Measurements from ENCODE around the gene RELN. TPM values are rescaled to one million over a fixed set of nuclear protein-coding genes. Genes with fewer than 3 reads are reported as not detected.
A peak's percentile ranks its signal among the peaks of the same experiment; 100 is the strongest.

RELN gene
- total RNA-seq, 1 donor, result under 0.01 TPM

DNA sequence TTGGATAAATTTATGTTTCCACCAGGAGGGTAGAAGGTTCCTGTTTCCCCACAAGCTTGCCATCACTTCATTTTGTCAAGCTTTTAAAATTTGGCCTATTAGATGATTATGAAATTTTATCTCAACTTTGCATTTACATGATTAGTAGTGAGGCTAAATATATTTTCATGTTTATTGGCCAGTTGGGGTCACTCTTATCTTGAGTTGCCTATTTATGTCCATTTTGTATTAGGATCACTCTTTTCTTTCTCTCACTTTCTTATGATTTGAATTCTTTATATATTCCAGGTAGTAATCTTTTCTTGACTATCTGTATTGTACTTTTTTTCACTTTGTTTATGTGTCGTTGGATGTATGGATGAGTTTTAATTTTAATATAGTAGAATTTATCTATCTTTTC lies 324.9 kb downstream of the RELN start:
- no peak for DNase-seq (ENCODE audit: low read depth)
- TF ChIP-seq, protein P1, sequence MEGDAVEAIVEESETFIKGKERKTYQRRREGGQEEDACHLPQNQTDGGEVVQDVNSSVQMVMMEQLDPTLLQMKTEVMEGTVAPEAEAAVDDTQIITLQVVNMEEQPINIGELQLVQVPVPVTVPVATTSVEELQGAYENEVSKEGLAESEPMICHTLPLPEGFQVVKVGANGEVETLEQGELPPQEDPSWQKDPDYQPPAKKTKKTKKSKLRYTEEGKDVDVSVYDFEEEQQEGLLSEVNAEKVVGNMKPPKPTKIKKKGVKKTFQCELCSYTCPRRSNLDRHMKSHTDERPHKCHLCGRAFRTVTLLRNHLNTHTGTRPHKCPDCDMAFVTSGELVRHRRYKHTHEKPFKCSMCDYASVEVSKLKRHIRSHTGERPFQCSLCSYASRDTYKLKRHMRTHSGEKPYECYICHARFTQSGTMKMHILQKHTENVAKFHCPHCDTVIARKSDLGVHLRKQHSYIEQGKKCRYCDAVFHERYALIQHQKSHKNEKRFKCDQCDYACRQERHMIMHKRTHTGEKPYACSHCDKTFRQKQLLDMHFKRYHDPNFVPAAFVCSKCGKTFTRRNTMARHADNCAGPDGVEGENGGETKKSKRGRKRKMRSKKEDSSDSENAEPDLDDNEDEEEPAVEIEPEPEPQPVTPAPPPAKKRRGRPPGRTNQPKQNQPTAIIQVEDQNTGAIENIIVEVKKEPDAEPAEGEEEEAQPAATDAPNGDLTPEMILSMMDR (IDR thresholded peaks at IDR 0.05; ENCODE audit: insufficient read depth, low read depth, low read length), result no peak

DNA sequence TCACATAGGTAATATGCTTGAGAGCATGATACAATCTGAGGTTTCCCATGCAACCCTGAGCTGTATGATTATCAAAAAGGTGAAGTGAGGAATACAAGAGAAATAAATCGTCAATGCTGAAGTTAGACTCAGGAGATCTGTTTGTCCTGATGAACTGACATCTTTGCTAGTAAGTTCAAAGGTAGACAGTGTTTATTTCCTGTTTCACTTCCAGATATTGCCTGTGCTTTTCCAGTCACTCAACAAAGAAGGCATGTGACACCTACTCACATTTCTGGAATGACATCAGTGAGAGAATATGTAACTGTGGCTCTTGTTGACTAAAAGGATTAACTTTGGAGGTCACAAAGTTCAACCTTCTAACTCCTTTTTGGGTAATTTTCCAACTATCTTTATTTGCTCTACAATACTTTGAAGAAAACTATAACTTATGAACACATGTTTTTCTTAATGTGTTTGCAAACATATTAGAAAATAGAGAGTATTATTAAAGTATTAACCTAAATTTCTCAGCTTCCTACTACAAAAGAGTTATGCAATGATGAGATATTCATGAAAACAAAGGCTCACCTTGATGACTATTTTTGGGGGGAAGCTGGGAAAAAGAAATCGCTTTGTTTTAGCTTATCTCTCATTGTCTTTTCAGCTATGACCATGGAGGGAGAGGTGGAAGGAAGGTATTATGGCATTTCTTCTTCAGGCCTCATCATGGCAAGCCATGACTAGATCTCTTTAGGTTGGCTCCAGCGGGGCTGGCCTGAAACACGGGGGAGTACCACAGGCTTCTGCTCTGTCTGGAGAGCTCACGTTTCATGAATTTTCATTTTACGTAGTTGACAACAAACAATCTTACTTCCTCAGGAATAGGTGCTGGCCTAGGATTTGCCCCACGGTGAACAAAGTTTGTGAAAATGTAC lies 328.7 kb downstream of the RELN start:
- TF ChIP-seq, protein P1 (IDR thresholded peaks at IDR 0.05; ENCODE audit: insufficient read depth, low read depth, low read length), result no peak
- peak; percentile 54 for DNase-seq (ENCODE audit: low read depth)

More for the DNA sequence above, 324.9 kb downstream of the RELN start:
- H3K4me3 ChIP-seq (ENCODE audit: low read depth, low read length), result no peak overlapping the region

DNA sequence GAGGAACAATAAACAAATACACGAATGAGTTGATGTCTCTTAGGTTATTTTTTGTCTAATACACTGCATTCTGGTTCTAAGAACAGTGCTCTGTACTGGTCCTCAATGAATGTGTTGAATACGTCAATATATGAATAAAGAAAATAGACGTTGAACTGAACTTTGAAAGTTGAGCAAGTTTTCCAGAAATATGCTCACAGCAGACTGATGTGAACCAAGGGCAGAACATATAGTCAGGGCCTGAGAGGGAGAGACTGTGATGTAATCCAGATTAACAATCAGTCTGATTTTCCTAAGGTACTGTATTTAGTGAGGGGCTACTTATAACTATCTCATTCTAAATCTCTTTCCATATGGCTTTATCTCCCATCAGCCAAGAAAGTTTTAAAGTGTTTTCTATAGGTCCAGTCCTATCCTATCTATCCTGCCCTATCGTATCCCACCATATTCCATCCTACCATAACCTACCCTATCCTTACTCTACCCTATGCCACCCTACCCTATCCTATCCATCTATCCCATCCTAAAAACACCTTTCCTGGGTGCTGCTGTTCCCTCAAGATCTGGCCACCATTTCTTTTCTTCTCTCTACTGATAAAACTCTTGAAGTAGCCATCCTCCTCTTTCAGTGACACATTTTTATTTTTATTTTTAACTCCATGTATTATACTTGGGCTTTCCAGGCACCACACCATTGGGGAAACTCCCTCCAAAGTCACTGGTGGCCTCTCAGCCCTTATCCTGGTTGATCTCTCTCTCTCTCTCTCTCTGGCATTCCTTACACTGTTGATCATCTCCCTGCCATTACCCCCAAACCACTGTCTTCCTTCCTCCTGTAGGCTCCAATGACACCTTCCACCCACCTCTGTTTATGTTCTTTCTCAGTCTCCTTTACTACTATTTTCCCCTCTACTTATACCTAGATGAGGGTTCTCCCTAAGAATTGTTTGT lies 331.1 kb downstream of the RELN start:
- no peak for DNase-seq (ENCODE audit: low read depth)
- TF ChIP-seq, protein P1 (IDR thresholded peaks at IDR 0.05; ENCODE audit: insufficient read depth, low read depth, low read length), result no peak
- H3K4me3 ChIP-seq (ENCODE audit: low read depth, low read length), result no peak overlapping the region

More for the DNA sequence above, 328.7 kb downstream of the RELN start:
- H3K4me3 ChIP-seq (ENCODE audit: low read depth, low read length), result no peak overlapping the region

DNA sequence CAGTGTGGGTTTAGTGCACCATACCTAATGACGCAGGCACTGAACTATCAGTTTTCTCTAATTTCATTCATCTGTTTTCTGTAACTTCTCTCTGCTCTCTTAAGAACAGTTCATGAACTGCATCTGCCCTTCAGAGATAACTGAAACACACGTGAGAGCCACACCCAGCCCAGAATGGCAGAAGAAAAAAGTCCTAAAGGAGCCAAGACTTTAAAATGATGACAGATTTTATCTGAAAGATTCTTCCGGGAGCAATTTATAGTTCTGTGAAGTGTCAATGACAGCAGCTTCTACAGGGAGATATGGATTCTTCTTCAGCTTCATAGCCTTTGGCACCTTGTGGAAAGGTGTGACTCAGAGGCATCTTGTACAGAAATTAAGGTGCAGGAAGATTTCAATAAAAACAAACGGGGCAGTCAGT lies 332.0 kb downstream of the RELN start:
- no peak for DNase-seq (ENCODE audit: low read depth)
- TF ChIP-seq, protein P1 (IDR thresholded peaks at IDR 0.05; ENCODE audit: insufficient read depth, low read depth, low read length), result no peak
- H3K4me3 ChIP-seq (ENCODE audit: low read depth, low read length), result no peak overlapping the region

DNA sequence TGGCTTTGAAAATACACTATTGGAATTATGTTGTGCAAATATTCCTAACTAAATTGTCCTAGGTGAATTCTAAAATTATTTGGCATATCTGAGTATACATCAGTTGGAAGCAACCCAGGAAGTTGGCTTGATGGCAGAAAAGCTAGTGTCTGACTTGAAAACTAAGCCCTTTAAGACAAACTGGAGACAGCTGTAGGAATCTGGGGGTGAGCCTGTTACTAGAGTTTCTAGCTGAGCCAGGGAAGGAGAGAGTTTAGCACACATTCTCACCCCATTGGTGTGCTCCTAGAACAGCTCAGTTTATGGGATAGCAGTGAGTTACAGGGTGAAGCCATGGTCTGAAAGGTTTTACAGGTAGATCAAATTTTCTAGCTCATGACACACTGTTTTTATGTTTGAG lies 333.2 kb downstream of the RELN start:
- TF ChIP-seq, protein P1 (IDR thresholded peaks at IDR 0.05; ENCODE audit: insufficient read depth, low read depth, low read length), result no peak
- H3K4me3 ChIP-seq (ENCODE audit: low read depth, low read length), result no peak overlapping the region
- DNase-seq (ENCODE audit: low read depth), result no peak

DNA sequence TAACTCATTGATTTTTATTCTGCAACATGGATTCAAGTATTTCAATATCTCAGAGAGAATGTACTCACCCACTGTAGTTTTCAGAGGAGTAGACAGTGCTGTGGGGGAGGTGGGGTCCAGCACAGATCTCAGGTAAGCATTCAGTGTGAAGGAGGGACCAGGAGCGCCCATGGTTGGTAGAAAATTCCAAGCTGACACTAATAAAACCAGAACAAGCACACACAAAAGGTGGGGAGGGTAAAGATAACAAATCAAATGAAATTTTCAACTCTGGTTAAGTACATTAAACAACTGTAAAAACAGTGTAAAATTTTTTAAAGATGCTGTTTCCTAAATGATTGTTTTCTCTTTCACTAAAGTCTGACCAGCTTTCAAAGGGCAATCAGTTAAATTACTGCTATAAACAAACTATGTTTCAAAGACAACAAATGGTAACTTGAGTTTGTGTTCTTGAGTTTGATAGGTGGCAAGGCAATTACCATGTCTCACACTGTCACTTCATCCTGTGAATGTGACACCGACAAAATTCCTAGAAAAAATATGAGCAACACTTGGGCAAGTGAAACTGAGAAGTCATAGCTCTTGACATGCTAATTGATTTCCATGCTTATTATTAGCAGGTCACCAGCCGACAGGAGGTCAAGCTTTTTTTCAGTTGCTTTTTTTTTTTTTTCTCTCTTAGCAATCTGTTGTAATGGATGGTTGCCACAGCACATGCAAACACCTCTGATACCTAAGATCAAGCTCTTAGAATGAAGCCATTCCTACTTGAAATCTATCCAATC lies 337.7 kb downstream of the RELN start:
- no peak overlapping the region for H3K4me3 ChIP-seq (ENCODE audit: low read depth, low read length)
- TF ChIP-seq, protein P1 (IDR thresholded peaks at IDR 0.05; ENCODE audit: insufficient read depth, low read depth, low read length), result no peak
- no peak for DNase-seq (ENCODE audit: low read depth)

All from fibroblast of villous mesenchyme (primary cell).